BLaER1 (cell line): ENCODE measurements around the gene LRRC15.

Source experiments
- H3K27ac ChIP-seq: shearing (Covaris generic); formaldehyde crosslinking; 2 replicates; pipeline ENCODE4 v1.8.1; 2022
- H3K27me3 ChIP-seq: shearing (Covaris generic); formaldehyde crosslinking; 2 replicates; pipeline ENCODE4 v1.8.1; 2022
- H3K36me3 ChIP-seq: shearing (Covaris generic); formaldehyde crosslinking; 2 replicates; pipeline ENCODE4 v1.8.1; 2022
- H3K4me1 ChIP-seq: shearing (Covaris generic); formaldehyde crosslinking; 2 replicates; pipeline ENCODE4 v1.8.1; 2022
- H3K4me2 ChIP-seq: shearing (Covaris generic); formaldehyde crosslinking; 2 replicates; pipeline ENCODE4 v1.8.1; 2022
- H3K4me3 ChIP-seq: shearing (Covaris generic); formaldehyde crosslinking; 2 replicates; pipeline ENCODE4 v1.8.1; 2022
- H3K9ac ChIP-seq: shearing (Covaris generic); formaldehyde crosslinking; 2 replicates; pipeline ENCODE4 v1.8.1; 2022
- H3K9me3 ChIP-seq: shearing (Covaris generic); formaldehyde crosslinking; 2 replicates; pipeline ENCODE4 v1.8.1; 2022
- H4K20me1 ChIP-seq: shearing (Covaris generic); formaldehyde crosslinking; 2 replicates; pipeline ENCODE4 v1.8.1; 2022
- Cebpa-rat ChIP-seq: shearing (Covaris generic); IDR thresholded peaks from 2 replicates; pipeline ENCODE4 v1.8.1; 2022

LRRC15 gene

GRCh38 chr3:194369522-194370279 is at the start of gene LRRC15:
Gene LRRC15 (minus strand): TSS chr3:194369743. CDS start chr3:194361043, 8,700 bp downstream.
- Histone ChIP-seq H3K9ac (peak within 1 kb of the TSS; percentile 69), H3K9me3 (no peaks in the 10 kb centered on the region), H3K4me3 (peak within 1 kb of the TSS; percentile 59; the same call in 1 of the 2 replicates), H3K36me3 (no peaks in the 10 kb centered on the region), H3K27ac (peak within 1 kb of the TSS; percentile 91), H3K4me1 (peaks cover 76% of the 10 kb centered on the region), H4K20me1 (no peaks in the 10 kb centered on the region), H3K4me2 (peak within 1 kb of the TSS; percentile 84), H3K27me3 (peaks cover 10% of the 10 kb centered on the region; the same call in 1 of the 2 replicates)
- no peak for TF ChIP-seq Cebpa-rat

GRCh38 chr3:194418671-194419070 is 49.1 kb upstream of the LRRC15 start:
- H3K27ac ChIP-seq = no peak overlapping the region
- no peaks in the 10 kb centered on the region for H3K27me3 ChIP-seq
- TF ChIP-seq Cebpa-rat = no peak
- no peak overlapping the region for H3K9ac ChIP-seq
- H3K4me1 ChIP-seq = no peaks in the 10 kb centered on the region
- no peak overlapping the region for H3K4me3 ChIP-seq
- no peaks in the 10 kb centered on the region for H3K9me3 ChIP-seq
- no peak overlapping the region for H3K4me2 ChIP-seq
- H3K36me3 ChIP-seq = peaks cover 49% of the 10 kb centered on the region
- no peaks in the 10 kb centered on the region; the same call in 1 of the 2 replicates for H4K20me1 ChIP-seq

- H3K27ac ChIP-seq = no peak overlapping the region
- peaks cover 24% of the 10 kb centered on the region; the same call in 1 of the 2 replicates for H3K36me3 ChIP-seq
- H3K4me1 ChIP-seq = peaks cover 28% of the 10 kb centered on the region
- no peak overlapping the region for H3K4me3 ChIP-seq
- H4K20me1 ChIP-seq = no peaks in the 10 kb centered on the region
- H3K9me3 ChIP-seq = no peaks in the 10 kb centered on the region
- no peak overlapping the region for H3K4me2 ChIP-seq
- H3K27me3 ChIP-seq = no peaks in the 10 kb centered on the region
- H3K9ac ChIP-seq = no peak overlapping the region
- no peak for TF ChIP-seq Cebpa-rat
Observed at GRCh38 chr3:194407423-194407822, 37.9 kb upstream of the LRRC15 start.

- no peak overlapping the region for H3K4me2 ChIP-seq
- peaks cover 11% of the 10 kb centered on the region; the same call in 1 of the 2 replicates for H3K36me3 ChIP-seq
- H3K4me1 ChIP-seq = peaks cover 43% of the 10 kb centered on the region
- no peak overlapping the region for H3K9ac ChIP-seq
- no peaks in the 10 kb centered on the region for H3K9me3 ChIP-seq
- no peak overlapping the region for H3K27ac ChIP-seq
- no peaks in the 10 kb centered on the region for H4K20me1 ChIP-seq
- no peaks in the 10 kb centered on the region for H3K27me3 ChIP-seq
- TF ChIP-seq Cebpa-rat = no peak
- H3K4me3 ChIP-seq = no peak overlapping the region
Observed at GRCh38 chr3:194405766-194406165, 36.2 kb upstream of the LRRC15 start.

- Histone ChIP-seq H4K20me1 (no peaks in the 10 kb centered on the region), H3K9me3 (no peaks in the 10 kb centered on the region), H3K27me3 (no peaks in the 10 kb centered on the region), H3K36me3 (peaks cover 11% of the 10 kb centered on the region; the same call in 1 of the 2 replicates), H3K4me1 (peaks cover 41% of the 10 kb centered on the region), H3K4me2 (no peak overlapping the region), H3K9ac (no peak overlapping the region), H3K27ac (no peak overlapping the region), H3K4me3 (no peak overlapping the region)
- TF ChIP-seq Cebpa-rat = no peak
Observed at GRCh38 chr3:194404365-194405140, 35.0 kb upstream of the LRRC15 start.

- no peak overlapping the region for H3K9ac ChIP-seq
- H3K36me3 ChIP-seq = peaks cover 11% of the 10 kb centered on the region; the same call in 1 of the 2 replicates
- H4K20me1 ChIP-seq = no peaks in the 10 kb centered on the region
- no peak overlapping the region for H3K27ac ChIP-seq
- no peak for TF ChIP-seq Cebpa-rat
- peak overlapping the region; percentile 13; the same call in 1 of the 2 replicates for H3K4me2 ChIP-seq
- H3K27me3 ChIP-seq = peaks cover 22% of the 10 kb centered on the region
- H3K4me1 ChIP-seq = peaks cover 59% of the 10 kb centered on the region
- H3K4me3 ChIP-seq = no peak overlapping the region
- H3K9me3 ChIP-seq = no peaks in the 10 kb centered on the region
Observed at GRCh38 chr3:194401868-194402329, 32.4 kb upstream of the LRRC15 start.

GRCh38 chr3:194401346-194401745 is 31.8 kb upstream of the LRRC15 start:
- peaks cover 11% of the 10 kb centered on the region; the same call in 1 of the 2 replicates for H3K36me3 ChIP-seq
- no peak for TF ChIP-seq Cebpa-rat
- H3K27me3 ChIP-seq = peaks cover 22% of the 10 kb centered on the region
- no peak overlapping the region for H3K4me3 ChIP-seq
- H3K4me1 ChIP-seq = peaks cover 65% of the 10 kb centered on the region
- H3K9ac ChIP-seq = no peak overlapping the region
- H3K4me2 ChIP-seq = peak overlapping the region; percentile 25; the same call in 1 of the 2 replicates
- no peaks in the 10 kb centered on the region for H3K9me3 ChIP-seq
- no peaks in the 10 kb centered on the region for H4K20me1 ChIP-seq
- H3K27ac ChIP-seq = no peak overlapping the region

GRCh38 chr3:194399874-194400411 is 30.4 kb upstream of the LRRC15 start:
- Histone ChIP-seq H3K36me3 (no peaks in the 10 kb centered on the region; the same call in 1 of the 2 replicates), H3K9ac (no peak overlapping the region), H3K9me3 (no peaks in the 10 kb centered on the region), H3K27me3 (peaks cover 22% of the 10 kb centered on the region), H3K4me3 (no peak overlapping the region), H3K27ac (0 out of 2 replicates have a peak overlapping the region, but pooled peaks have one; percentile 3), H3K4me2 (peak overlapping the region; percentile 99), H3K4me1 (peaks cover 79% of the 10 kb centered on the region), H4K20me1 (no peaks in the 10 kb centered on the region)
- no peak for TF ChIP-seq Cebpa-rat

GRCh38 chr3:194399166-194399565 is 29.6 kb upstream of the LRRC15 start, which contains the start of gene GP5:
Gene GP5 (minus strand): TSS chr3:194399266. CDS start chr3:194398282, 984 bp downstream.
- H3K27me3 ChIP-seq = peaks cover 22% of the 10 kb centered on the region
- peak within 1 kb of the TSS; percentile 78; the same call in 1 of the 2 replicates for H3K9ac ChIP-seq
- H3K4me1 ChIP-seq = peaks cover 83% of the 10 kb centered on the region
- H3K4me2 ChIP-seq = peak within 1 kb of the TSS; percentile 99
- no peak for TF ChIP-seq Cebpa-rat
- peak within 1 kb of the TSS; percentile 92 for H3K27ac ChIP-seq
- H3K9me3 ChIP-seq = no peaks in the 10 kb centered on the region
- H3K36me3 ChIP-seq = no peaks in the 10 kb centered on the region
- peak within 1 kb of the TSS; percentile 65 for H3K4me3 ChIP-seq
- no peaks in the 10 kb centered on the region for H4K20me1 ChIP-seq
